Endothelial cell of umbilical vein (primary cell): ENCODE results near the gene STK38L. TPM values are rescaled to one million over a fixed set of nuclear protein-coding genes. Genes with fewer than 3 reads are reported as not detected.

Source experiments
- BruUV-seq: library from RNA; stranded (reverse); fragments of 400-500 nt; replicated peaks from 2 replicates; lab custom pipeline; 2021; lab: Mats Ljungman, UMichigan
- CTCF ChIA-PET: fragments of 300-600, 350-600 bp; sonication (Branson Sonifier 250); formaldehyde crosslinking; loops from one replicate; lab custom pipeline; 2021; ENCODE audit warnings: antibody characterized with exemption, inconsistent platforms; lab: Charles Lee
- POLR2A ChIA-PET: fragments of 300-600, 350-600 bp; sonication (Branson Sonifier 250); formaldehyde crosslinking; loops from one replicate; lab custom pipeline; 2021; ENCODE audit warnings: antibody characterized with exemption, inconsistent platforms; lab: Charles Lee
- DNase-seq: peaks from one replicate; pipeline ENCODE4 v3.0.0-alpha.2; 2011; ENCODE audit warnings: low read depth, low spot score
- FAIRE-seq: peaks from 2 replicates; lab custom pipeline; 2011; peaks lifted over from hg19 to GRCh38; lab: Jason Lieb, UNC
- H2AFZ ChIP-seq: 2 replicates; pipeline ENCODE4 v1.6.0; 2012; ENCODE audit warnings: low read depth, low read length, control low read depth, inconsistent platforms
- H3K27ac ChIP-seq: 2 replicates; pipeline ENCODE4 v1.5.1; 2011; ENCODE audit warnings: low read depth, mild to moderate bottlenecking, control low read depth, low read length, moderate library complexity; ENCODE audit not compliant: insufficient read depth
- H3K27me3 ChIP-seq, 2 experiments: 2 replicates each; pipeline versions ENCODE4 v1.6.0 to v1.6.1; 2011; ENCODE audit warnings: low read length in 2 of 2, mixed read lengths in 1 of 2; ENCODE audit not compliant: control insufficient read depth in 2 of 2, insufficient read depth in 2 of 2
- H3K36me3 ChIP-seq, 2 experiments: 2 replicates in 1 of 2; 3 replicates in 1 of 2; pipeline ENCODE4 v1.5.1; 2011; ENCODE audit warnings: low read length in 2 of 2, mild to moderate bottlenecking in 1 of 2, moderate library complexity in 1 of 2; ENCODE audit not compliant: control insufficient read depth in 2 of 2, insufficient read depth in 2 of 2; ENCODE audit errors: extremely low read depth in 1 of 2
- H3K4me1 ChIP-seq: 3 replicates; pipeline ENCODE4 v1.5.1; 2011; ENCODE audit warnings: mild to moderate bottlenecking, low read length; ENCODE audit not compliant: control insufficient read depth, insufficient read depth; ENCODE audit errors: extremely low read depth
- H3K4me2 ChIP-seq: 2 replicates; pipeline ENCODE4 v1.6.1; 2011; ENCODE audit warnings: low read length, control low read depth, mixed read lengths; ENCODE audit not compliant: insufficient read depth
- H3K4me3 ChIP-seq, 3 experiments: fragments of 200-600 bp in 1 of 3; sonication (generic), shearing (Covaris generic) in 1 of 3; replicated peaks in 1 of 3; 2 replicates each; pipeline ENCODE4 v1.5.1; 2011 to 2016; ENCODE audit warnings: control low read depth in 3 of 3, low read length in 3 of 3, mild to moderate bottlenecking in 2 of 3, inconsistent platforms in 1 of 3, low read depth in 1 of 3, moderate library complexity in 1 of 3; ENCODE audit not compliant: insufficient read depth in 1 of 3
- H3K79me2 ChIP-seq: 2 replicates; pipeline ENCODE4 v1.6.0; 2012; ENCODE audit warnings: low read length, inconsistent platforms; ENCODE audit not compliant: control insufficient read depth, insufficient read depth
- H3K9ac ChIP-seq: replicated peaks from 2 replicates; pipeline ENCODE3; 2011; ENCODE audit warnings: low read length, control low read depth; ENCODE audit not compliant: insufficient read depth; ENCODE audit errors: extremely low read depth
- H3K9me1 ChIP-seq: replicated peaks from 3 replicates; pipeline ENCODE4 v1.6.0; 2011; ENCODE audit warnings: mild to moderate bottlenecking, low read length; ENCODE audit not compliant: control insufficient read depth, insufficient read depth; ENCODE audit errors: extremely low read depth
- H3K9me3 ChIP-seq: replicated peaks from 2 replicates; pipeline ENCODE4 v1.5.1; 2012; ENCODE audit warnings: low read length, inconsistent platforms; ENCODE audit not compliant: control insufficient read depth, insufficient read depth
- H4K20me1 ChIP-seq: replicated peaks from 2 replicates; pipeline ENCODE3; 2011; ENCODE audit warnings: mild to moderate bottlenecking, low read length; ENCODE audit not compliant: control insufficient read depth, insufficient read depth; ENCODE audit errors: extremely low read depth
- EZH2 ChIP-seq: IDR thresholded peaks from 2 replicates; pipeline ENCODE4 v1.6.1; 2012; ENCODE audit warnings: borderline replicate concordance, low read depth, mild to moderate bottlenecking, moderate library complexity, low read length, inconsistent platforms; ENCODE audit not compliant: severe bottlenecking
- FOS ChIP-seq: IDR thresholded peaks from 2 replicates; pipeline ENCODE4 v1.6.1; 2011; ENCODE audit warnings: mild to moderate bottlenecking, low read length, moderate library complexity, borderline replicate concordance; ENCODE audit not compliant: insufficient read depth
- GATA2 ChIP-seq: IDR thresholded peaks from 2 replicates; pipeline ENCODE4 v1.7.0; 2011; ENCODE audit warnings: low read depth, mild to moderate bottlenecking, moderate library complexity, mixed read lengths, low read length; ENCODE audit not compliant: insufficient read length, insufficient read depth
- JUN ChIP-seq: IDR thresholded peaks from 2 replicates; pipeline ENCODE4 v1.6.1; 2011; ENCODE audit warnings: borderline replicate concordance, low read depth; ENCODE audit not compliant: insufficient read length, insufficient read depth
- MYC ChIP-seq: IDR thresholded peaks from one replicate; pipeline ENCODE4 v1.6.1; 2011; ENCODE audit warnings: mild to moderate bottlenecking, low read depth, low read length
- POLR2A ChIP-seq: IDR thresholded peaks from 2 replicates; pipeline ENCODE4 v1.6.1; 2012; ENCODE audit warnings: low read depth, mild to moderate bottlenecking, control low read depth, low read length
- POLR2AphosphoS5 ChIP-seq: IDR thresholded peaks from 2 replicates; pipeline ENCODE4 v1.6.1; 2012; ENCODE audit warnings: low read depth, mild to moderate bottlenecking, control low read depth, low read length, moderate library complexity; ENCODE audit not compliant: insufficient read depth
- dilution Hi-C: fragments of 300-500 bp; cut with MboI; formaldehyde crosslinking; loops from one replicate; pipeline ENCODE4 v1.15.0; 2019; ENCODE audit warnings: low sequenced_read_pairs; ENCODE audit not compliant: extremely low pct_ligation_motif_present
- intact Hi-C: fragments of 100-400 bp; cut with micrococcal nuclease; formaldehyde crosslinking; loops from one replicate; pipeline ENCODE4 v1.10.0; 2022
- polyA plus RNA-seq, 4 experiments: library from polyadenylated mRNA; depleted of rRNA in 3 of 4; stranded (reverse) in 3 of 4; unstranded in 1 of 4; fragments of >200 nt; gene quantifications; 2 replicates each; pipeline versions ENCODE4 v1.2.1 to v1.2.3, GENCODE V29; 2011 to 2012; ENCODE audit warnings: missing spikeins in 1 of 4
- total RNA-seq: library from RNA; stranded (reverse); gene quantifications from 2 replicates; pipeline ENCODE4 v1.2.3, GENCODE V29; 2021
- TF ChIP-seq, protein P1 (sequence below): IDR thresholded peaks from 2 replicates; pipeline ENCODE4 v1.6.1; 2011; ENCODE audit not compliant: insufficient read depth, insufficient read length
- TF ChIP-seq, protein P2 (sequence below), 2 donors: IDR thresholded peaks; 1 replicate in 1 of 2; 2 replicates in 1 of 2; pipeline ENCODE4 v1.5.1; 2011; ENCODE audit warnings: low read length in 2 of 2, mild to moderate bottlenecking in 2 of 2, moderate library complexity in 2 of 2, control low read depth in 1 of 2, inconsistent platforms in 1 of 2, low read depth in 1 of 2; ENCODE audit not compliant: insufficient read depth in 1 of 2; ENCODE audit errors: extremely low read depth in 1 of 2

Gene STK38L
- total and polyA plus RNA-seq, 2 donors (not counting 3 experiments of a cell fraction or from before 2014, with no cell fraction given), result 14.7 to 58.4 TPM

DNA sequence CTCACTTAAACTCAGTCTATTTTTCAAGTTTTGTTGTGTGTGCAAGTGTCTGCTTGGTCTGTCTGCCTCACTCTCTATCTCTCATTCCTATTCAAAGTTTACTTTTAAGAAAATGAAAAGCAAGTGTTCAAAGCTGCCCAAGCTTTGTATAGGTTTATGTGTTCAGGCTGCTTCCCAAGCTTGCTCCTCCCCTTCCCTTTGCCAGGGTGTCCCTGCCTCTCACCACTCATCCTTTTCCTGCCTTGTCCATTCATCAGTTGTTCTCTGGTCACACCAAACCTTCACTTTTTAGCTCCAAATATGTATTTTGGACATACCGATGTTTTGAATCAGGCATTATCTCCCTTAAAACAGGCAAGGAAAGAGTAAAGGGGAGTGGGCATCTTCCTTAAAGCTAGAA, 41.3 kb downstream of the STK38L start:
- peak; percentile 57 for DNase-seq
- FAIRE-seq, result peak; percentile 37
- Histone ChIP-seq H3K4me3 (no peak overlapping the region), H3K9me1 (no peaks in the 10 kb centered on the region), H3K36me3 (no peaks in the 10 kb centered on the region), H3K79me2 (peaks cover 2% of the 10 kb centered on the region), H4K20me1 (no peaks in the 10 kb centered on the region), H3K27me3 (no peaks in the 10 kb centered on the region), H3K4me2 (peak overlapping the region; percentile 92), H3K9ac (peak overlapping the region; percentile 57), H2AFZ (no peak overlapping the region), H3K4me1 (peaks cover 43% of the 10 kb centered on the region), H3K27ac (peak overlapping the region; percentile 86), H3K9me3 (no peaks in the 10 kb centered on the region)
- intact Hi-C loops, result loop anchor here (2.0 kb wide), 1 partner anchor 41 kb away; the partner anchor contains the start of gene STK38L
- TF ChIP-seq JUN (no peak), MYC (no peak), EZH2 (no peak), FOS (no peak), POLR2AphosphoS5 (no peak), POLR2A (no peak), GATA2 (no peak)
- TF ChIP-seq, protein P1, sequence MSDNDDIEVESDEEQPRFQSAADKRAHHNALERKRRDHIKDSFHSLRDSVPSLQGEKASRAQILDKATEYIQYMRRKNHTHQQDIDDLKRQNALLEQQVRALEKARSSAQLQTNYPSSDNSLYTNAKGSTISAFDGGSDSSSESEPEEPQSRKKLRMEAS, result no peak
- TF ChIP-seq, protein P2, sequence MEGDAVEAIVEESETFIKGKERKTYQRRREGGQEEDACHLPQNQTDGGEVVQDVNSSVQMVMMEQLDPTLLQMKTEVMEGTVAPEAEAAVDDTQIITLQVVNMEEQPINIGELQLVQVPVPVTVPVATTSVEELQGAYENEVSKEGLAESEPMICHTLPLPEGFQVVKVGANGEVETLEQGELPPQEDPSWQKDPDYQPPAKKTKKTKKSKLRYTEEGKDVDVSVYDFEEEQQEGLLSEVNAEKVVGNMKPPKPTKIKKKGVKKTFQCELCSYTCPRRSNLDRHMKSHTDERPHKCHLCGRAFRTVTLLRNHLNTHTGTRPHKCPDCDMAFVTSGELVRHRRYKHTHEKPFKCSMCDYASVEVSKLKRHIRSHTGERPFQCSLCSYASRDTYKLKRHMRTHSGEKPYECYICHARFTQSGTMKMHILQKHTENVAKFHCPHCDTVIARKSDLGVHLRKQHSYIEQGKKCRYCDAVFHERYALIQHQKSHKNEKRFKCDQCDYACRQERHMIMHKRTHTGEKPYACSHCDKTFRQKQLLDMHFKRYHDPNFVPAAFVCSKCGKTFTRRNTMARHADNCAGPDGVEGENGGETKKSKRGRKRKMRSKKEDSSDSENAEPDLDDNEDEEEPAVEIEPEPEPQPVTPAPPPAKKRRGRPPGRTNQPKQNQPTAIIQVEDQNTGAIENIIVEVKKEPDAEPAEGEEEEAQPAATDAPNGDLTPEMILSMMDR (IDR thresholded peaks at IDR 0.05; ENCODE audit: extremely low read depth in 1 of 2, insufficient read depth in 1 of 2, low read depth in 1 of 2, low read length in 2 of 2), result no peak
- CTCF ChIA-PET, result interaction anchor here (0.6 to 2.1 kb wide), 8 partner anchors 11 to 332 kb away, joined by 3 to 9 read pairs (median 5); partner anchors contain the start of gene STK38L
- POLR2A ChIA-PET, result no interaction called here
- dilution Hi-C loops, result no loop called here
- BruUV-seq, result no TSS peak
